B cell (primary cell): ENCODE measurements around the gene EVA1A.

Experiments
- CTCF ChIP-seq: fragments of 200-600 bp; IDR thresholded peaks from one replicate; pipeline ENCODE4 v1.8.0; 2022; ENCODE audit warnings: antibody characterized with exemption, mild to moderate bottlenecking
- EZH2 ChIP-seq: IDR thresholded peaks from 2 replicates; pipeline ENCODE4 v1.6.1; 2012; ENCODE audit warnings: borderline replicate concordance, low read depth, mild to moderate bottlenecking, moderate library complexity, low read length; ENCODE audit not compliant: insufficient read depth, poor library complexity, severe bottlenecking

- TF ChIP-seq CTCF (peak; percentile 50), EZH2 (no peak)
Observed at GRCh38 chr2:75464348-75464946, 96.3 kb downstream of the EVA1A start.
